ENCODE data around the gene ARID5B.
A peak's percentile ranks its signal among the peaks of the same experiment; 100 is the strongest.

Gene ARID5B

DNA sequence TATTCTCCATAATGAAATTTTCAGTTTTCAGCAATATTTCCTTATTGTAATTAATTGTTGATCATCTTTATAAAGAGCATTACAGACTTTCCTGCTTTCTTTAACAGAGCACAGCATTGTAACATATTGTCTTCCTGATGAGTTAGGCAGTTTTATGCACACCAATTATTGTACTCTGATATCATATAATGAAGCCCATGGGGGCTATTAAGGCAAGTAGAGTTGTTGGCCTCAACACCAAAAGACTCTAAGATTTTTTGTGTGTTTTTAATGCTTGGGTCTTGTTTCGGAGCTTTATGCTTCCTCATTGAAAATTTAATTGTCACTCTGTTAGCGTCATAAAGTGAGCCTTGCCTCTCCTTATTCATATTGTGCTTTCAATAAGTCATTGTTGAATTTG, 49.2 kb upstream of the ARID5B start (continued):
- TF ChIP-seq, protein P1, sequence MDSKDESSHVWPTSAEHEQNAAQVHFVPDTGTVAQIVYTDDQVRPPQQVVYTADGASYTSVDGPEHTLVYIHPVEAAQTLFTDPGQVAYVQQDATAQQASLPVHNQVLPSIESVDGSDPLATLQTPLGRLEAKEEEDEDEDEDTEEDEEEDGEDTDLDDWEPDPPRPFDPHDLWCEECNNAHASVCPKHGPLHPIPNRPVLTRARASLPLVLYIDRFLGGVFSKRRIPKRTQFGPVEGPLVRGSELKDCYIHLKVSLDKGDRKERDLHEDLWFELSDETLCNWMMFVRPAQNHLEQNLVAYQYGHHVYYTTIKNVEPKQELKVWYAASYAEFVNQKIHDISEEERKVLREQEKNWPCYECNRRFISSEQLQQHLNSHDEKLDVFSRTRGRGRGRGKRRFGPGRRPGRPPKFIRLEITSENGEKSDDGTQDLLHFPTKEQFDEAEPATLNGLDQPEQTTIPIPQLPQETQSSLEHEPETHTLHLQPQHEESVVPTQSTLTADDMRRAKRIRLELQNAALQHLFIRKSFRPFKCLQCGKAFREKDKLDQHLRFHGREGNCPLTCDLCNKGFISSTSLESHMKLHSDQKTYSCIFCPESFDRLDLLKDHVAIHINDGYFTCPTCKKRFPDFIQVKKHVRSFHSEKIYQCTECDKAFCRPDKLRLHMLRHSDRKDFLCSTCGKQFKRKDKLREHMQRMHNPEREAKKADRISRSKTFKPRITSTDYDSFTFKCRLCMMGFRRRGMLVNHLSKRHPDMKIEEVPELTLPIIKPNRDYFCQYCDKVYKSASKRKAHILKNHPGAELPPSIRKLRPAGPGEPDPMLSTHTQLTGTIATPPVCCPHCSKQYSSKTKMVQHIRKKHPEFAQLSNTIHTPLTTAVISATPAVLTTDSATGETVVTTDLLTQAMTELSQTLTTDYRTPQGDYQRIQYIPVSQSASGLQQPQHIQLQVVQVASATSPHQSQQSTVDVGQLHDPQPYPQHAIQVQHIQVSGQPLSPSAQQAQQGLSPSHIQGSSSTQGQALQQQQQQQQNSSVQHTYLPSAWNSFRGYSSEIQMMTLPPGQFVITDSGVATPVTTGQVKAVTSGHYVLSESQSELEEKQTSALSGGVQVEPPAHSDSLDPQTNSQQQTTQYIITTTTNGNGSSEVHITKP (tag by site-specific recombination; IDR thresholded peaks at IDR 0.05): no peak
- TF ChIP-seq, protein P2, sequence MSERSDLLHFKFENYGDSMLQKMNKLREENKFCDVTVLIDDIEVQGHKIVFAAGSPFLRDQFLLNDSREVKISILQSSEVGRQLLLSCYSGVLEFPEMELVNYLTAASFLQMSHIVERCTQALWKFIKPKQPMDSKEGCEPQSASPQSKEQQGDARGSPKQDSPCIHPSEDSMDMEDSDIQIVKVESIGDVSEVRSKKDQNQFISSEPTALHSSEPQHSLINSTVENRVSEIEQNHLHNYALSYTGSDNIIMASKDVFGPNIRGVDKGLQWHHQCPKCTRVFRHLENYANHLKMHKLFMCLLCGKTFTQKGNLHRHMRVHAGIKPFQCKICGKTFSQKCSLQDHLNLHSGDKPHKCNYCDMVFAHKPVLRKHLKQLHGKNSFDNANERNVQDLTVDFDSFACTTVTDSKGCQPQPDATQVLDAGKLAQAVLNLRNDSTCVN (tag by site-specific recombination; optimal IDR thresholded peaks at IDR 0.05): no peak
- no peak for TF ChIP-seq ZNF654 (tag by site-specific recombination; IDR thresholded peaks at IDR 0.05; ENCODE audit: low read depth)
- no peak for TF ChIP-seq GLIS2 (tag by site-specific recombination; IDR thresholded peaks at IDR 0.05)
- TF ChIP-seq ZNF155 (tag by site-specific recombination; IDR thresholded peaks at IDR 0.05): no peak
- TF ChIP-seq ZNF529 (tag by site-specific recombination; IDR thresholded peaks at IDR 0.05; ENCODE audit: insufficient replicate concordance): no peak

DNA sequence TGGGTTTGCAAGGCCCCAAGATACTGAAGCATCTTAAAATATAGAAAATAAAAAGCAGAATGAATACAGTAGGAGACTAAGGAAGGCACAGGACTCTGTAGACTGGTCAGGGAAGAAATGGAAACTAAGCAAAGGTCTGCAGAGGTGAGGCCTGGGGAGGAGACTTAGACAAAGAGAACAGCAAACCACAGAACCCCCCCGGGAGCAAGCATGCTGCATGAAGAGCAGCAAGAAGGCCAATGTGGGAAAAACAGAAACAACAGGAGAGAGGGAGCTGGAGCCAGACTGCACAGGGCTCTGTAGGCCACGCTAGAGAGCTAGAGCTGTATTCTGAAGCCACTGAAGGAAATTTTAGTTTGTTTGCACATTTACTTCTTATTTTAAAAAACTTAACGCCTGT, 45.7 kb upstream of the ARID5B start:
- Histone ChIP-seq H3K9me3 (ENCODE audit: control insufficient read depth, insufficient read depth, low read depth, low read length) (no peaks in the 10 kb centered on the region), H3K36me3 (ENCODE audit: control insufficient read depth in 2 of 2, insufficient read depth in 1 of 2, low read length in 2 of 2) (no peaks in the 10 kb centered on the region), H3K4me3 (ENCODE audit: low read depth, low read length) (no peak overlapping the region), H3K4me1 (ENCODE audit: control insufficient read depth, insufficient read depth, low read length) (no peaks in the 10 kb centered on the region), H3K27ac (ENCODE audit: extremely low read depth, low read depth, low read length) (no peak overlapping the region)
- ChIA-PET POLR2A (no interaction called here), CTCF (interaction anchor here (0.7 kb wide), 1 partner anchor 8 kb away, joined by 4 read pairs; no protein-coding TSS in a partner anchor)
- TF ChIP-seq ZNF341 (tag by site-specific recombination; IDR thresholded peaks at IDR 0.05; ENCODE audit: low read depth) (peak; percentile 55; the same call in 1 of the 2 replicates), ZNF169 (tag by site-specific recombination; IDR thresholded peaks at IDR 0.05) (no peak)

GRCh38 chr10:61857746-61858145, 43.8 kb upstream of the ARID5B start:
- Histone ChIP-seq H3K4me3 (ENCODE audit: low read depth, low read length) (no peak overlapping the region), H3K4me1 (ENCODE audit: control insufficient read depth, insufficient read depth, low read length) (no peaks in the 10 kb centered on the region), H3K36me3 (ENCODE audit: control insufficient read depth in 2 of 2, insufficient read depth in 1 of 2, low read length in 2 of 2) (no peaks in the 10 kb centered on the region), H3K27ac (ENCODE audit: extremely low read depth, low read depth, low read length) (no peak overlapping the region), H3K9me3 (ENCODE audit: control insufficient read depth, insufficient read depth, low read depth, low read length) (no peaks in the 10 kb centered on the region)
- POLR2A ChIA-PET: no interaction called here
- CTCF ChIA-PET: no interaction called here
- TF ChIP-seq ZNF24 (tag by site-specific recombination; IDR thresholded peaks at IDR 0.05) (no peak), ZBTB6 (tag by site-specific recombination; IDR thresholded peaks at IDR 0.05) (no peak), ZNF148 (tag by site-specific recombination; IDR thresholded peaks at IDR 0.05; ENCODE audit: borderline replicate concordance) (no peak), ZNF2 (tag by site-specific recombination; IDR thresholded peaks at IDR 0.05) (no peak), ZNF423 (tag by site-specific recombination; IDR thresholded peaks at IDR 0.05) (no peak), ZXDB (tag by site-specific recombination; IDR thresholded peaks at IDR 0.05) (no peak), BCL6B (tag by site-specific recombination; IDR thresholded peaks at IDR 0.05) (no peak), ZNF398 (tag by site-specific recombination; IDR thresholded peaks at IDR 0.05) (no peak), ZBTB21 (tag by site-specific recombination; IDR thresholded peaks at IDR 0.05) (no peak), ZNF174 (tag by site-specific recombination; IDR thresholded peaks at IDR 0.05) (no peak)
- TF ChIP-seq, protein P3, sequence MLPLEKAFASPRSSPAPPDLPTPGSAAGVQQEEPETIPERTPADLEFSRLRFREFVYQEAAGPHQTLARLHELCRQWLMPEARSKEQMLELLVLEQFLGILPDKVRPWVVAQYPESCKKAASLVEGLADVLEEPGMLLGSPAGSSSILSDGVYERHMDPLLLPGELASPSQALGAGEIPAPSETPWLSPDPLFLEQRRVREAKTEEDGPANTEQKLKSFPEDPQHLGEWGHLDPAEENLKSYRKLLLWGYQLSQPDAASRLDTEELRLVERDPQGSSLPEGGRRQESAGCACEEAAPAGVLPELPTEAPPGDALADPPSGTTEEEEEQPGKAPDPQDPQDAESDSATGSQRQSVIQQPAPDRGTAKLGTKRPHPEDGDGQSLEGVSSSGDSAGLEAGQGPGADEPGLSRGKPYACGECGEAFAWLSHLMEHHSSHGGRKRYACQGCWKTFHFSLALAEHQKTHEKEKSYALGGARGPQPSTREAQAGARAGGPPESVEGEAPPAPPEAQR (tag by site-specific recombination; IDR thresholded peaks at IDR 0.05): no peak

Data from HEK293 (cell line).